Measurements from ENCODE around the gene BTBD9. TPM values are rescaled to one million over a fixed set of nuclear protein-coding genes. Genes with fewer than 3 reads are reported as not detected.

Gene BTBD9
- total RNA-seq, 1 experiment from 2014 or later: 10.8 TPM

DNA sequence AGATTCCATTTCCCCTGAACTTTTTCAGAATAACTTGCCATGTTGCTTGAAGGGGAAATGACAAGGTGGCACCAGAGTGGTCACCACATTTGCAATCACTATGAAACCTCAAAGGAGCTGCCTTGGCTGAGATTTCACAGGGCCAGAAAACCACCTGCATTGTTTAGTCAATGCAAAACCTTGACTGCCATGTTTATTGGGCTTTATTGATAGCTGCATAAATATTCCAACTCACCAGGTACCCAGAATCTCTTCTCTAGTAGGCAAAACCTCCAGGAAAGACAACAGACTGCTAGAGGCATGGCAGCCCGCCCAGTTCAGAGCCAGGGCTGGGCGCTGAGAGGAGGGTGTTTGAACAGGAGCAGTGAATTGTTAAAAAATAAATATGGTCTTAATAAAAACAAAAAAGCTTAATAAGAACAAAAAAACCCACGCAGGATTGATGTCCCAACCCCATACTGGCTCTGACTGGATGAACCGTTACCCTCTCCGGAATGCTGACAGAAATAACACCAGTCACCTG, 444.6 kb downstream of the BTBD9 start:
- Histone ChIP-seq H3K27me3 (ENCODE audit: insufficient read depth, low read depth) (no peaks in the 10 kb centered on the region), H3K4me3 (no peak overlapping the region), H4K20me1 (ENCODE audit: insufficient read depth) (no peaks in the 10 kb centered on the region; the same call in 1 of the 2 replicates), H3K79me2 (ENCODE audit: low read depth) (no peaks in the 10 kb centered on the region), H3K4me1 (replicated peaks; ENCODE audit: insufficient read depth) (no peaks in the 10 kb centered on the region), H3K27ac (no peak overlapping the region), H3K9me3 (ENCODE audit: insufficient read depth, low read depth) (no peaks in the 10 kb centered on the region), H2AFZ (no peak overlapping the region), H3K36me3 (ENCODE audit: low read depth) (no peaks in the 10 kb centered on the region), H3K4me2 (no peak overlapping the region), H3K9me2 (ENCODE audit: insufficient read depth) (no peaks in the 10 kb centered on the region), H3F3A (ENCODE audit: insufficient read depth, low read depth) (no peaks in the 10 kb centered on the region)
- TF ChIP-seq, protein P1, sequence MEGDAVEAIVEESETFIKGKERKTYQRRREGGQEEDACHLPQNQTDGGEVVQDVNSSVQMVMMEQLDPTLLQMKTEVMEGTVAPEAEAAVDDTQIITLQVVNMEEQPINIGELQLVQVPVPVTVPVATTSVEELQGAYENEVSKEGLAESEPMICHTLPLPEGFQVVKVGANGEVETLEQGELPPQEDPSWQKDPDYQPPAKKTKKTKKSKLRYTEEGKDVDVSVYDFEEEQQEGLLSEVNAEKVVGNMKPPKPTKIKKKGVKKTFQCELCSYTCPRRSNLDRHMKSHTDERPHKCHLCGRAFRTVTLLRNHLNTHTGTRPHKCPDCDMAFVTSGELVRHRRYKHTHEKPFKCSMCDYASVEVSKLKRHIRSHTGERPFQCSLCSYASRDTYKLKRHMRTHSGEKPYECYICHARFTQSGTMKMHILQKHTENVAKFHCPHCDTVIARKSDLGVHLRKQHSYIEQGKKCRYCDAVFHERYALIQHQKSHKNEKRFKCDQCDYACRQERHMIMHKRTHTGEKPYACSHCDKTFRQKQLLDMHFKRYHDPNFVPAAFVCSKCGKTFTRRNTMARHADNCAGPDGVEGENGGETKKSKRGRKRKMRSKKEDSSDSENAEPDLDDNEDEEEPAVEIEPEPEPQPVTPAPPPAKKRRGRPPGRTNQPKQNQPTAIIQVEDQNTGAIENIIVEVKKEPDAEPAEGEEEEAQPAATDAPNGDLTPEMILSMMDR (conservative IDR thresholded peaks at IDR 0.05): no peak
- no peak for TF ChIP-seq EZH2 (IDR thresholded peaks at IDR 0.05; ENCODE audit: low read depth)
- DNase-seq: no peak
- intact Hi-C loops (cut with micrococcal nuclease; ENCODE audit: unreplicated experiment): no loop called here
- POLR2A ChIA-PET (ENCODE audit: unreplicated experiment): no interaction called here
- BruUV-seq (replicated peaks): no TSS peak
- CTCF ChIA-PET: no interaction called here

DNA sequence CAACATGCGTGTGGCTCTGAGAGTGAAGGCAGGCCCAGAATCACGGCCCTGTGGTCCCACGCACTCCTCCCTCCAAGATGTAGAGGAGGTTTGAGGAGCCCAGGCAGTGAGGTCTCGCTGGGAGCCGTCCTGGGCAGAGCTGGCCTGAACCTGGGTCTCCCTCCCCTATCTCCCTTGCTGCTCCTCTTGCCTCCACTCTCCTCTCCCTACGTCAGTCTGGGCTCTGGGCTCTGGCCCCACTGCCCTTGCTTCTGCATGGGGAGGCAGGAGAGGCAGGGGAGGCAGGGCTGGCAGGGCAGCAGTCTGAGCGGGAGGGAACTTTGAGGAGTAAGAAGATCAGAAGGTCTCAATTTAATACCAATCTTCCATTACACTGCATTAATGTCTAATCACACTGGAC, 445.1 kb downstream of the BTBD9 start:
- Histone ChIP-seq H2AFZ (no peak overlapping the region), H3K4me3 (no peak overlapping the region), H3K9me3 (ENCODE audit: insufficient read depth, low read depth) (no peaks in the 10 kb centered on the region), H3K79me2 (ENCODE audit: low read depth) (no peaks in the 10 kb centered on the region), H3K4me2 (no peak overlapping the region), H3K36me3 (ENCODE audit: low read depth) (no peaks in the 10 kb centered on the region), H3F3A (ENCODE audit: insufficient read depth, low read depth) (no peaks in the 10 kb centered on the region), H4K20me1 (ENCODE audit: insufficient read depth) (no peaks in the 10 kb centered on the region; the same call in 1 of the 2 replicates), H3K4me1 (replicated peaks; ENCODE audit: insufficient read depth) (no peaks in the 10 kb centered on the region), H3K27me3 (ENCODE audit: insufficient read depth, low read depth) (no peaks in the 10 kb centered on the region), H3K27ac (no peak overlapping the region), H3K9me2 (ENCODE audit: insufficient read depth) (no peaks in the 10 kb centered on the region)
- CTCF ChIA-PET: no interaction called here
- DNase-seq: no peak
- BruUV-seq (replicated peaks): no TSS peak
- intact Hi-C loops (cut with micrococcal nuclease; ENCODE audit: unreplicated experiment): no loop called here
- POLR2A ChIA-PET (ENCODE audit: unreplicated experiment): no interaction called here
- TF ChIP-seq, protein P1 (conservative IDR thresholded peaks at IDR 0.05): no peak
- TF ChIP-seq EZH2 (IDR thresholded peaks at IDR 0.05; ENCODE audit: low read depth): no peak

DNA sequence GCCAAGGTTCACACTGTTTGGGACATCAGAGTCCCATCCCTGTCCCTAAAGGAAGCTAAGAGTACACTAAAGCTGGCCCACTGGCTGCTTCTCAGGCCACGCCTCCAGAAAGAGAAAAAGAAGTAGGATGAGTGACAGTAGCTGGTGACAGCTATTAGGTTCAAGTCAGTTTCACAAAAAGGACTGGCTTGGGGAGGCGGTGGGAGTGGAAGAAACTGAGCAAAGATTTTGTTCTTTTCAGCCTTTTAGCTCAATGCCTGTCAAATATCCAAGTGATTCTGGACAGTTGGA, 445.5 kb downstream of the BTBD9 start:
- Histone ChIP-seq H3K4me3 (no peak overlapping the region), H3K4me1 (replicated peaks; ENCODE audit: insufficient read depth) (no peaks in the 10 kb centered on the region), H3K79me2 (ENCODE audit: low read depth) (no peaks in the 10 kb centered on the region), H3K4me2 (no peak overlapping the region), H3K9me3 (ENCODE audit: insufficient read depth, low read depth) (no peaks in the 10 kb centered on the region), H4K20me1 (ENCODE audit: insufficient read depth) (no peaks in the 10 kb centered on the region; the same call in 1 of the 2 replicates), H3K36me3 (ENCODE audit: low read depth) (no peaks in the 10 kb centered on the region), H3K27ac (no peak overlapping the region), H3K27me3 (ENCODE audit: insufficient read depth, low read depth) (no peaks in the 10 kb centered on the region), H3F3A (ENCODE audit: insufficient read depth, low read depth) (no peaks in the 10 kb centered on the region), H3K9me2 (ENCODE audit: insufficient read depth) (no peaks in the 10 kb centered on the region), H2AFZ (no peak overlapping the region)
- TF ChIP-seq, protein P1 (conservative IDR thresholded peaks at IDR 0.05): no peak
- no peak for TF ChIP-seq EZH2 (IDR thresholded peaks at IDR 0.05; ENCODE audit: low read depth)
- ChIA-PET CTCF (no interaction called here), POLR2A (ENCODE audit: unreplicated experiment) (no interaction called here)
- DNase-seq: no peak
- BruUV-seq (replicated peaks): no TSS peak
- intact Hi-C loops (cut with micrococcal nuclease; ENCODE audit: unreplicated experiment): no loop called here

All from PC-9 (cell line).